Loucy (cell line): ENCODE results near the gene PLPPR5.
A peak's percentile ranks its signal among the peaks of the same experiment; 100 is the strongest.

Source experiments
- H2AFZ ChIP-seq: fragments of 200-600 bp; sonication (generic); 2 replicates; pipeline ENCODE4 v1.6.0; 2016; ENCODE audit warnings: antibody characterized with exemption, mild to moderate bottlenecking, low read length, moderate library complexity
- H3F3A ChIP-seq: fragments of 200-600 bp; 2 replicates; pipeline ENCODE4 v1.6.0; 2016; ENCODE audit warnings: antibody characterized with exemption, low read depth, mild to moderate bottlenecking
- H3K27me3 ChIP-seq: fragments of 200-600 bp; sonication (generic); 2 replicates; pipeline ENCODE4 v1.6.1; 2014; ENCODE audit warnings: low read length, mild to moderate bottlenecking; ENCODE audit not compliant: insufficient read depth, poor library complexity, severe bottlenecking
- H3K36me3 ChIP-seq: fragments of 200-600 bp; sonication (generic); 2 replicates; pipeline ENCODE4 v1.6.1; 2016; ENCODE audit warnings: low read length; ENCODE audit not compliant: insufficient read depth
- H3K4me1 ChIP-seq: fragments of 200-600 bp; sonication (generic); 2 replicates; pipeline ENCODE4 v1.5.1; 2014; ENCODE audit warnings: low read length, mild to moderate bottlenecking; ENCODE audit not compliant: insufficient read depth, poor library complexity, severe bottlenecking
- H3K4me2 ChIP-seq: fragments of 200-600 bp; sonication (generic); 2 replicates; pipeline ENCODE4 v1.6.0; 2014; ENCODE audit warnings: antibody characterized with exemption, low read length, low read depth, mild to moderate bottlenecking; ENCODE audit not compliant: poor library complexity, severe bottlenecking
- H3K4me3 ChIP-seq: fragments of 200-600 bp; sonication (generic); 2 replicates; pipeline ENCODE4 v1.5.1; 2014; ENCODE audit warnings: low read length, mild to moderate bottlenecking, mixed read lengths; ENCODE audit not compliant: poor library complexity, severe bottlenecking
- H3K79me2 ChIP-seq: fragments of 200-600 bp; sonication (generic); 2 replicates; pipeline ENCODE4 v1.6.1; 2014; ENCODE audit warnings: low read length; ENCODE audit not compliant: insufficient read depth
- H3K9ac ChIP-seq: fragments of 200-600 bp; sonication (generic); 2 replicates; pipeline ENCODE4 v1.6.0; 2014; ENCODE audit warnings: mild to moderate bottlenecking, low read depth, low read length, moderate library complexity; ENCODE audit not compliant: poor library complexity, severe bottlenecking
- H3K9me2 ChIP-seq: fragments of 200-600 bp; sonication (generic); replicated peaks from 2 replicates; pipeline ENCODE4 v1.6.1; 2016; ENCODE audit warnings: low read depth, low read length, mixed read lengths
- H3K9me3 ChIP-seq: fragments of 200-600 bp; sonication (generic); 2 replicates; pipeline ENCODE4 v1.6.1; 2014; ENCODE audit warnings: mild to moderate bottlenecking, antibody characterized with exemption, low read length, low read depth; ENCODE audit not compliant: insufficient read depth
- H4K20me1 ChIP-seq: fragments of 200-600 bp; sonication (generic); 2 replicates; pipeline ENCODE4 v1.6.0; 2014; ENCODE audit warnings: antibody characterized with exemption, low read length, mild to moderate bottlenecking; ENCODE audit not compliant: insufficient read depth, poor library complexity, severe bottlenecking
- CTCF ChIP-seq: fragments of 200-600 bp; sonication (generic); conservative IDR thresholded peaks from 2 replicates; pipeline ENCODE4 v1.5.1; 2014; ENCODE audit warnings: mild to moderate bottlenecking, antibody characterized with exemption, low read length
- EZH2phosphoT487 ChIP-seq: fragments of 200-600 bp; IDR thresholded peaks from 2 replicates; pipeline ENCODE4 v1.6.1; 2018; ENCODE audit warnings: antibody characterized with exemption, mild to moderate bottlenecking, moderate library complexity, borderline replicate concordance

The PLPPR5 gene

GRCh38 chr1:98854137-98854536 is 150.5 kb downstream of the PLPPR5 start:
- H3K9me3 ChIP-seq: no peaks in the 10 kb centered on the region
- H2AFZ ChIP-seq: peak overlapping the region; percentile 2; the same call in 1 of the 2 replicates
- peaks cover 19% of the 10 kb centered on the region for H3K4me1 ChIP-seq
- no peaks in the 10 kb centered on the region for H3K27me3 ChIP-seq
- no peaks in the 10 kb centered on the region for H3K36me3 ChIP-seq
- TF ChIP-seq EZH2phosphoT487 (no peak), CTCF (no peak)
- no peaks in the 10 kb centered on the region for H4K20me1 ChIP-seq
- H3K79me2 ChIP-seq: no peaks in the 10 kb centered on the region
- no peaks in the 10 kb centered on the region for H3F3A ChIP-seq
- no peak overlapping the region for H3K9ac ChIP-seq
- H3K4me3 ChIP-seq: no peak overlapping the region
- H3K9me2 ChIP-seq: no peaks in the 10 kb centered on the region
- peak overlapping the region; percentile 9 for H3K4me2 ChIP-seq

GRCh38 chr1:98849969-98850636 is 154.6 kb downstream of the PLPPR5 start:
- Histone ChIP-seq H2AFZ (no peak overlapping the region), H3K79me2 (no peaks in the 10 kb centered on the region), H4K20me1 (no peaks in the 10 kb centered on the region), H3K4me2 (no peak overlapping the region), H3K36me3 (no peaks in the 10 kb centered on the region), H3K4me3 (no peak overlapping the region), H3K9ac (no peak overlapping the region), H3K9me3 (no peaks in the 10 kb centered on the region), H3K27me3 (no peaks in the 10 kb centered on the region), H3F3A (no peaks in the 10 kb centered on the region), H3K9me2 (no peaks in the 10 kb centered on the region), H3K4me1 (peaks cover 16% of the 10 kb centered on the region)
- TF ChIP-seq EZH2phosphoT487 (no peak), CTCF (no peak)

GRCh38 chr1:98842241-98842640 is 162.4 kb downstream of the PLPPR5 start:
- Histone ChIP-seq H3K27me3 (no peaks in the 10 kb centered on the region), H4K20me1 (no peaks in the 10 kb centered on the region), H3K4me1 (no peaks in the 10 kb centered on the region), H3K9me3 (no peaks in the 10 kb centered on the region), H2AFZ (no peak overlapping the region), H3K9ac (no peak overlapping the region), H3K36me3 (no peaks in the 10 kb centered on the region), H3K9me2 (no peaks in the 10 kb centered on the region), H3F3A (no peaks in the 10 kb centered on the region), H3K4me3 (no peak overlapping the region), H3K79me2 (no peaks in the 10 kb centered on the region), H3K4me2 (no peak overlapping the region)
- TF ChIP-seq CTCF: no peak
- TF ChIP-seq EZH2phosphoT487: no peak
